GM21723 (cell line): ENCODE results near the gene CNTNAP2.
"Not testable (repeated sequence)": the region's sequence is repeated elsewhere in the genome, so short reads cannot be mapped to it uniquely, and the experiment has no call there.

Experiments
- ATAC-seq: cut with Tn5 transposase; IDR thresholded peaks from one replicate; pipeline ENCODE4 v1.9.1; 2021; ENCODE audit warnings: mild to moderate bottlenecking, moderate library complexity; ENCODE audit not compliant: unreplicated experiment

The CNTNAP2 gene

DNA sequence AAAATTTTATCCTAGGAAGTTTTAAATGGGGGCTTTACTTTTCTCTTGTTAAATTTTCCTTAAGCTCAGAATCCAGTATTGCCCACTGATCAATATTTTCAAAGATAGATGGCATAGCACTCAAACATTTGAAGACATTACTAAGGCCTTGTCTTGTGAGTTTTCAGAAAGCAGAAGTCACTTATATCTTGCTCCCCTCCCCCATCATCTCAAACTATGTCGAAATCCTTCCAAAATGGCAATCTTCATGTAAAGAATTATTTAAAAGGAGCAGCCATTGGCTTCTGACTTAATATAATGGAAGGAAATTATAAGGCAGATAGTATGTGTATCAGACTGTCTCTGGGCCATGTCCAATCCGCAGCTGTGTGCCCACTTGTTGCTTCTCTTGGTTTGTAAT lies 1920.4 kb downstream of the CNTNAP2 start:
- ATAC-seq = no peak

DNA sequence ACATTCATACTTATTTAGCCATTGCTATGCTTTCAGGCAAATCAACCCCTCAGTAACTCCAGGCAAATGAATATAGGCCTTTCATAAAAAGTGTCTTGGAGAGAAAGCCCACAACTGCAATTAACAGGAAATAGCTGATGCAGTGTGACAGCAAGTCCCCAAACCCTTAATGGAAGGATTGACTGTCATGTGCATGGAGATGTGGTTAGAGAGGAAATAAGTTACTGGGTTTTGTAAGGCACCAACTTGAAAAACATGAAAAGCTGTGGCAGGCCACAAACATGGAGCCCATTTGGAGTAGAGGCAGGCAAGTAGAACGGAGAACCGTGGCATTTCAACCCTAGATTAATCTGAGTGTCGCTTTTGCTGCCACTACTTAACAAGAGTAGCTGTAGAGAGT lies 1924.6 kb downstream of the CNTNAP2 start:
- no peak for ATAC-seq

DNA sequence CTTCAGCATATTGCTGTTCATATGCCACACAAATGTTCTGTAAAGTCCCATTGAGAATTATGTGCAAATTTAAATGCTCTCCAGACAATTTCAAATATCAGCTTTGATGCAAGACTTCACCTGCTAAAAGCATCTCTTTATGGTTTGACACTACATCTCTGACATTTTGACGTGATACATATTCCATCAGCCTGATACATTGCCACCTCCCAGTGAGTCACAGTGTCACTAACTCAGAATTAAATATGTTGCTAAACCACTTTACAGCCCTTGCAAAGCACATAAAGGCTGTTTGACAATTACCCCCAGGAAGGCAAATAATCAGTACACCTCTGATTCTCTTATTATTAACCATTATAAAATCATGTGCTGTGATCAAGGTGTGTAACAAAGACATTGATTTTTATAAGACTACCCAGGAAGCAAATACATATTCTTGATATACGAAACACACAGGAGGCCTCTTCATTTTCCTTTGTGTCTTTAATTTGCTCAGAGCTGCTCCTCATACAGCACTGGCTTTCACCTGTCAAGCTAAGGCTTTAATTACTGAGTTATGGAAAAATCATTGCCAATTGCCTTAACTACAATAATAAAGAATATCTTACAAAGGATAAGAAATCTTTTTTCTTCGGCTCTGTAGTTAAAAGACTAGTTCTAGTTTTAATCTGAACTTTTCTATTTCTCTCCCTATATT lies 1926.5 kb downstream of the CNTNAP2 start:
- no peak for ATAC-seq

DNA sequence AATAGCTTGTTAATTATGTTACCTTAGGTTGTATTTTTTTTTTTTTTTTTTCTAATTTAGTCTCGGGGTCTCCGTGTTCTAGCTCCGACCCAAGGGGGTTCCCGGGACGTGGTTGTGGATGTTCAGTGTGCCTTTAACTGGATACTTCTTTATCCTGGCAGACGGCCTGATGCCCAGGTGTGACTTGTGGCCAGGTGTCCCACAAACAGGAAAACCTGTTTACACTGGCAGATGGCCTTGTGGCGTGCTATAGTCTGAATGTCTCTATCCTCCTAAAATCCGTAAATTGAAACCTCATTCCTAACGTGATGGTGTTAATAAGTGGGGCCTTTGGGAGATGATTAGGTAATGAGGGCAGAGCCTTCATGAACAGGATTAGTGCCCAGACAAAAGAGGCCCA lies 1927.6 kb downstream of the CNTNAP2 start:
- ATAC-seq = no peak

DNA sequence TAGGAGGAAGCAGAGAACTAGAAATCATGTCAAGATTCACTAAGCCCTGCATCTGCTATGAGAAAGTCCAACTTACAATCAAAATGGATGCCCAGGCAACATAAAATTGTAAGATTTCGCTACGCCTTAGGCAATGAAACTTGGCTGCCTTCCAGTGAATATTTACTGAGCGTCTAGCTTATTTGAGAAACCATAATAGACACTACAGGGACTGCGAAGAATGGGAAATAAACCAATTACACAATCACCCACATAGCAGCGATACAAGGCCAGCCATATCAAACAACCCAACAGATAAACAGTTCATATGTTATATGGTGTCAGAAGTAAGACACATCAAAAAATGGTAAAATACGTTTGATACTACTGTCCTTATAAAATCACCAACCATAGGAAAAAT lies 1928.9 kb downstream of the CNTNAP2 start:
- no peak for ATAC-seq

DNA sequence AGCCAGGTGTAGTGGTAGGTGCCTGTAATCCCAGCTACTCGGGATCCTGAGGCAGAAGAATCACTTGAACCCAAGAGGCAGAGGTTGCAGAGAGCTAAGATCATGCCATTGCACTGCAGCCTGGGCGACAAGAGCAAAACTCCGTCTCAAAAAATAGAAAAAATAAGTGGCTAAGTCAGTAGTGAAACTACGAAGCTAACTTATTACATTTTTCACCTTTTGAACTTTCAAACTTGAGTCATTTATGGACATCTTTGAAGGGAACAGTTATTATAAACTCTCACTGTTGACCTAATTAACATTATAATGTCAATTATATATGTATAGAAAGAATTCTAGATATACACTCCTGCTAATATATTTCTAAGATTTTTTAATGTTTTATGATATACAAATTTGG lies 1932.5 kb downstream of the CNTNAP2 start:
- ATAC-seq = peak; percentile 53

DNA sequence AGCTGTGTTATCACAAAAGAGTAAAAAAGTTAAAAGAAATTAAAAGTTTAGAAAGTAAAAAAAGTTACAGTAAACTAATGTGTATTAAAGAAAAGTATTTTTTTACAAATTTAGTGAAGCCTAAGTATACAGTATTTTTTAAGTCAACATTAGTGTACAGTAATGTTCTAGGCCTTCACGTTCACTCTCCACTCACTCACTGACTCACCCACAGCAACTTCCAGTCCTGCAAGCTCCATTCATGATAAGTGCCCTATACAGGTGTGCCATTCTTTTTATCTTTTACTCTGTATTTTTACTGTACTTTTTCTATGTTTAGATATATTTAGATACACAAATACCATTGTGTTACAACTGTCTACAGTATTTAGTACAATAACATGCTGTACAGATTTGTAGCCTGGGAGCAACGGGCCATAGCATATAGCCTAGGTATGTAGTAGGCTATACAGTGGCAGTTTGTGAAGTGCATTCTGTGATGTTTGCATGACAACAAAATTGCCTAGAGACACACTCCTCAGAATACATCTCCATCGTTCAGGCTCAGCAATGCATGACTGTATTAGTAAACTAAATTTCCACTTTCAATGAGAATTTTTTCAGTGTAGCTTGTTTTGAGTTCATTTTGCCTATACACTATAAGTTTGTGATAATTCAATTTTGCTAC lies 1934.0 kb downstream of the CNTNAP2 start:
- ATAC-seq = no peak

DNA sequence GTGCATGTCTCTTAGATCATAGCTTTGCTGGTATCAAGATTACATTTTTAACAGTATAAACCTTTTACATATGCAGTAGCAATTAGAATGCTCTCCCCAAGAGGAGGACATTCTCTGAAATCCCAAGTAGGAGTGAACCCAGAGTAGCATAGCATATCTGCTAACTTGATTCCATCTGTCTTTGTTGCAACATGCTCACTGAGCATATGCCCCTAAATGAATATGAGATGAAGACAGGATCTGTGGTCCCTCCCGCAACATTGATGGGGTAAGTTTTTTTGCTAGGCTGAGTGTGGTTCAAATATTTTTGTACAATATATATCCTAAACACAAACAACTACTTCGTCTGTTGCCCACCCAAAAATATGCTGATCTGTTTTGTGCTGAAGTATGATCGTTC lies 1939.8 kb downstream of the CNTNAP2 start:
- no peak for ATAC-seq

DNA sequence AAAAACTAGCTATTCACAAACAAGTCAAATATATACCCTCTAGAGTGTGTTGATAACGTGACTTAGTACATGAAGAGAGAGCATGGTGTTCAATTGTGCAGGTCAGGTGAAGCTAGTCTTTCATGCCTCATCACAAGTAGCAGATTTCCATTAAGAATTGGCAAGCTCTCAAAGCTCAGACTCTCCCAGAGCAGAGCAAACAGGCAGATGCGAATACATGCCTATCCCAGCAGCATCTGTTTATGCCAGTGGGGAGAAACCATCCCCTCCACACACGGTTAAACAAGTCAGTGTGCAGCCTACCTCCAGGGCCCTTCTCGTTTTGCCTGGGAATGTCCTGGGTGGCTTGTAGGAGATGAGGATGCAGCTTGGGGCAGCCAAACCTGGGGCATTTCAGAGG lies 1941.5 kb downstream of the CNTNAP2 start:
- no peak for ATAC-seq

DNA sequence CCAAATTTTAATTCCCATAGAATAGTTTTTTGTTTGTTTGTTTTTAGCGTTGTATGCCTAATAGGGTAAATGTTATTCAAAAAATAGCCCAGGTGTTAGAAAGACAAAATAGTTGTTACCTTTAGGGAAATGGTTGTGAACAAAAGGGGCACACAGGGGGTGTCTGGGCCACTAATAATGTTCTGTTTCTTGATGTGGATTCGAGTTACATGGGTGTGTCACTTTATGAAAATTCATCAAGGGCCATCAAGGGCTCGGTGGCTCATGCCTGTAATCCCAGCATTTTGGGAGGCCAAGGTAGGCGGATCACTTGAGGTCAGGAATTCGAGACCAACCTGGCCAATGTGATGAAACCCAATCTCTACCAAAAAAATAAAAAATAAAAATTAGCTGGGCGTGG lies 1942.2 kb downstream of the CNTNAP2 start:
- ATAC-seq = no peak

DNA sequence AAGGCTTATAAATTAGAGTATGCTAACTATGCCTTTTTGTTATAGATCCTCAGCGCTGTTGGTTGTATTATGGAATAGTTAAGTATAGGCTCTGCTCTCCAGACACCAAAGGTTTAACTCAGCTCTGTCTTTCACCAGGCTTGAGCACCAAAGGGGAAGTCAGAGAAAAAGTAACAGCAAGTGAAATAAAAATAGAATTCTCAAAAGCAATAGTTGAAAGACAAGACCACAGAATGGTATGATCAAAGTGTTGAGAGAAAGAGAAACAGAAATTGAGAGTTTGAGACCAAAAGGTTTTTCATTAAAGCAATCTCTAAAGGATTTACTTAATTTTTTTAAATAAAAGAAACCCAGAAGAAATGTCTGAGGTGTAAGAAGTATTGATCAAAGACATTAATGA lies 1944.1 kb downstream of the CNTNAP2 start:
- peak; percentile 96 for ATAC-seq

DNA sequence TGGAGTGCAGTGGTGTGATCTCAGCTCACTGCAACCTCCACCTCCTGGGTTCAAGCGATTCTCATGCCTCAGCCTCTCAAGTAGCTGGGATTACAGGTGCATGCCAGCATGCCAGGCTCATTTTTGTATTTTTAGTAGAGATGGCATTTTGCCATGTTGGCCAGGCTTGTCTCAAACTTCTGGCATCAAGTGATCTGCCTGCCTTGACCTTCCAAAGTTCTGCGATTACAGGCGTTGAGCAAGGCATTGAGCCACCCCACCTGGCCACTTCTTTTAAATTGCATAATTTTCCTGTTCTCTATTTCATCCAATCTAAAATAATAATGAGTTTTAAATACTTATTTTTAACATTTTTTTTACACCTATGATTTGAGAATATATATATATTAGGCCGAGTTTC lies 1961.5 kb downstream of the CNTNAP2 start:
- not testable (repeated sequence) for ATAC-seq

DNA sequence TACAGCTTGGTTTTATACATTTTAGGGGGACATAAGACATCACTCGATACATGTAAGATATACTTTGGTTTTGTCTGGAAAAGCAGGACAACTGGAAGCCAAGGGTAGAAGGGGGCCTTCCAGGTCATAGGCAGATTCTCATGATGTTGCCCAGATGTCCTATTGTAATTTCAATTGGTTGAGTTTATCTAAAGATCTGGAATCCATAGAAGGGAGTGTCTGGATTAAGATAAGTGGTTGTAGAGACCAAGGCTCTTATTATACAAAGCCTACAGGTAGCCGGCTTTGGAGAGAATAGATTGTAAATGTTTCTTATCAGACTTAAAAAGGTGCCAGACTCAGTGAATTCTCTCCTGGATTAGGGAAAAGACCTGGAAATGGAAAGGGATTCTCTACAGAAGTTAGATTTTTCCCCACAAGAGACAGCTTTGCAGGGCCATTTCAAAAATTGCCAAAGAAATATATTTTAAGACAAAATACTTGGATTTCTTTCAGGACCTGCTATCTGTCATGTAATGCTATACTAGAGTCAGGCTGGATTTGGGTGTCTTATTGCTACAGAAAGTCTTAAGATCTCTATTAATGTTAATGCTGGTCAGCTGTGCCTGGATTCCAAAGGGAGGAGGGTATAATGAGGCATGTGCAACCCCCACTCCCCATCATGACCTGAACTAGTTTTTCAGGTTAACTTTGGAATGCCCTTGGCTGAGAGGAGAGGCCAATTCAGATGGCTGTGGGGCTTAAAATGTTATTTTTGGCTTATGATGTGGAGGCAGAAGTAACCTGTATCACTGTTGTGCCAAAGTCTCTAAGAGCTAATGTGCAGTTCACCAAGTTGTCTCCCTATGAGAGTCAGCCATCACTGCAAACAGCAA lies 1962.8 kb downstream of the CNTNAP2 start:
- no peak for ATAC-seq

DNA sequence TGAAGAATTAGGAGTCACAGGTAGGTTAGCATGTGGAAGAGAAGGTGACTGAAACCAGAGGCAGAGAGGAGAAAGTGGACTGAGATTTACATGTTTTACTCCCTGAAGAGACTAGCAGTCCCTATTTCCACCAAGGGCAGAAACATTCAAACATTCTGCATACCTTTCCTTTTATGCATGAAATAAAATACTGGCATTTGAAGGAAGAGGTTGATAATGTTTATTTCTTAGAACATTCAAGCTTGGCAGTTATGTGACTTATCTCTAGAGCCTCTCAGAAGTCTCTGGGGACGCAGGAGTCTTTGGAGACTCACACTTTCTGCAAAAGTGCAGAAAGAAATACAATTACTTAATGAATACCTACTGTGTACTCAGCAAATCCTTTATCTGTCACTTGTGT lies 1966.8 kb downstream of the CNTNAP2 start:
- ATAC-seq = no peak

DNA sequence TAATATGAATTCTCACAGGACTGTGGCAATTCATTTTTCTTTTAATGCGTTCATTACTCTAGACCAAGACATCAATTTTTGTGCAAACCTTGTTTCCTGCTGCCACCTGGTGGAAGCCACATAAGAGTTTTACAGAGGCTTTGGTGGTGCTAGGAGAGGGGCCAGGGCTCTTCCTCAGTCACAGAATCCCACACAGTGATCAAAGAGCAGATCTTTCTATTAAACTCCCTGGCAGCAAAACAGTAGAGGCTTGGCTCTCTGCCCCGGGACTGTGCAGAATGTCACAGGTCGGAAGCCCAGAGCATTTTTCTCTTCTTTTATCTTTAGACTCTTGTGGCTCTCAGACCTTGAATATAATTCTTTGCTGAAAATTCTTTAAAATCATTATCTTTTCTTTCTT lies 1967.5 kb downstream of the CNTNAP2 start:
- ATAC-seq = peak; percentile 84

DNA sequence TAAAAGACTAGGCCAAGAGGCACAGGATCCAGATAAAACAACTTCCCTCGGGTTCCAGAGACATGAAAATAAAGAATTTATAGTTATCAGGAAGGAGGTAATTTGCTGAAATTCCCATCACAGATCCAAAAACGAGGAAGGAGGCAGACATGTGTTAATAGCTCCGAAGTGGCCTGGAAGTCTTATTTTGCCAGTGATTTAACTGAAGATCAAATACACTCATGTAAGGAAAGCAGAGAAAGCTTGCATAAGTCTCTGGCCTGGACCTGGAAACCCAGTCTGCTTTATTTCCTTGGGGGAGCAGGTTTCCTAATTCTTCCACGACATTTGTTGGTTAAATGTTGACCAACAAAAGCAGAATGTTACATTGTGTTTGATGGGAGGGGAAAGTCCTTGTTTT lies 1975.3 kb downstream of the CNTNAP2 start:
- no peak for ATAC-seq

DNA sequence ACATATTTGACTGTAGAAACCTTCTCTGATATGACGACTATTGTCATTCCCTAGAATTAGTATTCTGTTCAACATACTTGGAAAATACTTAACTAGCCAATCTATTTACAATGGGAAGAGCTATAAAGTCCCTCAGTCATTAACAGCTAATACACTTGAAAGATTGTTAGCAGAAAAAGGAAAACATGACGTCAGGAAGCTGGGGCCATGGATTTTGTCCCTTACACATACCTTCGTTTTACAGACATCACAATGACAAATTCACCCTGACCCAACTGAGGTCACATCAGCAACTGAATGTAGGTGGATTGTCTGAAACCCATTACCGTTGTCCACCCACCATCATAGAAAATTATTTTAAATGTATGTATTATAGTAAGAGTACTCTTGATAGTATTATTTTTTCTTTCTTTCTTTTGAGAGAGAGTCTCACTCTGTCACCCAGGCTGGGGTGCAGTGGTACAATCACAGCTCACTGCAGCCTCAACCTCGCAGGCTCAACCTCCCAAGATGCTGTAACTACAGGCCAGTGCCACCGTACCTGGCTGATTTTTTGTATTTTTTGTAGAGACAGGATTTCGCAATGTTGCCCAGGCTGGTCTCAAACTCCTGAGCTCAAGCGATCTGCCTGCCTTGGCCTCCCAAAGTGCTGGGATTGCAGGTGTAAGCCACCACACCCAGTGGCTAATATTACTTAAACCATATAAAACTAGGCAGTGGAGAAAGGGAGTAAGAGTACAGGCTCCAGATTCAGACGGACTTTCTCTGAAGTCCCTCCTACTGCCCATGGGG lies 1977.0 kb downstream of the CNTNAP2 start:
- no peak for ATAC-seq

DNA sequence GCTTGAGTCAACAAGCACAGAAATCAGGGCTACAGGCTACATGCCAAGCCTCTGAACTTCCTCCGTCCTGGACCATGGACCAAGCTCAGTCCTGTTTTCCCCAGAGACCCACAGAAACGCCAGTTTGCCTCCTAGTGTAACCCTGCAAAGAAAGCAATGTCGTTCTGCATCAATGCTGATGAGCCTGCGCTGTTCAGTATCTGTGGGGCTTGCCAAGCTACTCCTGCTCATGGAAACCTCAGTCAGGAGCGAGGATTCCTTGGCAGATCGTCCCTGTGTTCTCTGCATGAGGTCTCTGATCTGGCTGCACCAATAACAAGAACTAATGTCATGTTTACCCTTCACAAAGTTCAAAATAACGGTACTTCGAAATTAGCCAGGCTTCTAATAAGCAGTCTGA lies 1978.5 kb downstream of the CNTNAP2 start:
- no peak for ATAC-seq

DNA sequence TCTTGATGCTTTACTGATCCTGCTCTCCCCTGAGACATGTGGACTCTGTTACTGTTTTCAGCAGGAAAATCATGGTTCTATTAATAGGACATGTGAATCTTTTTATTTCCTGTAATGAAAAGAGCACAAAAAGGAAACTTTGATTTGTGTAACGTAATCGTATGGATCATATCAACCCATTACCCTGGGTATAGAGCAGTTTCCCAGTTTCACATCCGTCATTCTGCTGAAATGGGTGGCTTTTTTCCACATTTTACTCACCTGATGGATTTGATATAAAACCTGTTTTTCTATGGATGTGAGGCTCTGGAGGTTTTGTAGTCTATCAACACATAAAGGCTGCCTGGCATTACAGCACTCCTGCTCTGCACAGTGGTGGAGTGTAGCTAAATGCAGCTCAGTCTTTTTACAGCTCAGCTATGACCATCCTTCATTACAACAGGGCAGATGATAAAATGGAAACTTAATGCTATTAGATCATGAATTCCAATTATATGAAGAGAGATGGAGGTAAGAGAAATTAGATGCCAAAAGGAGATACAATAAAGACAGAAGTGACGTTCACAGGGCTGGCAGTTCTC lies 1987.6 kb downstream of the CNTNAP2 start:
- ATAC-seq = no peak

DNA sequence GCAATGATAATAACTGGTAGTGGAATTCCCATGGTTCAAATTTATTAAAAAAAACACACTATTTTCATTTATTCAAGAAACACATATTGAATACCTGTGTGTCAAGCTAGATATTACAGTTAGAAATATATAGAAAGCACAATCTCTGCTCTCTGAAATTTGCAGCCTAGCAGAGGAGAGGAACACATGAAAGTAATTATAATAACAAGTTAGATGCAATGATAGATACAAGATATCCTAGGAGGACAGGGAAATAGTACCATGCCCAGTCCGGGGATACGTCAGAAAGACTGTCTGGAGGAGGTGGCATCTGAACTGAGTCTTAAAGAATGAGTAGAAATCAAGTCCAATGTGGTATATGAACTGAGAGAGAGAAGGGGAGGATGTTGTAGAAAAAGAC lies 1988.3 kb downstream of the CNTNAP2 start:
- no peak for ATAC-seq

DNA sequence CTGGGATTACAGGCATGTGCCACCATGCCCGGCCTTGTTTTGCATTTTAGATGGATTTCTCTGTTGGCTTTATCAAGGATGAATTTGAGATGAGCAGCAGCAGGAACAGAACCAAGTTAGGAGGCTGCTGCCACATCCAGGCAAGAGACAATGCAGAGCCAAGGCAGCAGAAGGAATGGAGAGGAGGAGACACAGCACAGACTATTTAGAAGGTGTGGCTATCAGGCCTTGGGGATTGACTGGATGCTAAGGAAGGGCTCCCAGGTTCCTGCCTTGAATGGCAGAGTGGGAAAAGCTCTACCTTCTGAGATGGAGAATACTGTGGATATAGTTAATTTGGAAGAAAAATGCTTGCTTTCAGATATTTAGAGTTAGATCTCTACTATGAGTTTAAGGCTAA lies 1989.3 kb downstream of the CNTNAP2 start:
- ATAC-seq = no peak
